GM12864 (cell line): ENCODE measurements around the gene PARVB.
"Not testable (repeated sequence)": the region's sequence is repeated elsewhere in the genome, so short reads cannot be mapped to it uniquely, and the experiment has no call there.

Experiments
- DNase-seq: peaks from one replicate; pipeline ENCODE4 v3.0.0-alpha.2; 2011; ENCODE audit warnings: low read depth
- H3K4me3 ChIP-seq: 2 replicates; pipeline ENCODE4 v1.5.1; 2011; ENCODE audit warnings: mild to moderate bottlenecking, low read depth, low read length, control low read depth
- TF ChIP-seq, protein P1 (sequence below): IDR thresholded peaks from 2 replicates; pipeline ENCODE4 v1.5.1; 2011; ENCODE audit warnings: low read depth, mild to moderate bottlenecking, moderate library complexity, low read length, control low read depth, inconsistent platforms; ENCODE audit errors: missing control alignments

Gene PARVB

DNA sequence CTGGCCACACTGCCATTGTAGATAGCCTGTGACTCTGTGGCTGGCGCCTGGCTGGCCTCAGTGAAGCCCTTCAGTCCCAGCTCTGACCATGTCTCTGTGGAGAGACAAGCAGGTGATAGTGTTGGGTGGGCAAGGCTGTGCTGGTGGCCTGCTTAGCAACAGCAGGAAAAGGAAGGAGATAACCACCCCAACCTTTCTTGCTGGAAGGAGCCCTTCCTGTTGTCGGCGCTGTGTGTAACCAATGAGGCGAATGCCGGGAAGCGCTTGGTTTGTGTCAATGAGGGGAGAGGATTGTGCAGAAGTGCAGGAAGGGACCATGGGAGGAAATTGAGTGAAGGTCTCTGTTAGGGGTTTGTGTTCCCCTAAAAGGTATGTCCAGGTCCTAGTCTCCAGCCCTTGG is 27.3 kb downstream of the PARVB start:
- no peak overlapping the region for H3K4me3 ChIP-seq
- TF ChIP-seq, protein P1, sequence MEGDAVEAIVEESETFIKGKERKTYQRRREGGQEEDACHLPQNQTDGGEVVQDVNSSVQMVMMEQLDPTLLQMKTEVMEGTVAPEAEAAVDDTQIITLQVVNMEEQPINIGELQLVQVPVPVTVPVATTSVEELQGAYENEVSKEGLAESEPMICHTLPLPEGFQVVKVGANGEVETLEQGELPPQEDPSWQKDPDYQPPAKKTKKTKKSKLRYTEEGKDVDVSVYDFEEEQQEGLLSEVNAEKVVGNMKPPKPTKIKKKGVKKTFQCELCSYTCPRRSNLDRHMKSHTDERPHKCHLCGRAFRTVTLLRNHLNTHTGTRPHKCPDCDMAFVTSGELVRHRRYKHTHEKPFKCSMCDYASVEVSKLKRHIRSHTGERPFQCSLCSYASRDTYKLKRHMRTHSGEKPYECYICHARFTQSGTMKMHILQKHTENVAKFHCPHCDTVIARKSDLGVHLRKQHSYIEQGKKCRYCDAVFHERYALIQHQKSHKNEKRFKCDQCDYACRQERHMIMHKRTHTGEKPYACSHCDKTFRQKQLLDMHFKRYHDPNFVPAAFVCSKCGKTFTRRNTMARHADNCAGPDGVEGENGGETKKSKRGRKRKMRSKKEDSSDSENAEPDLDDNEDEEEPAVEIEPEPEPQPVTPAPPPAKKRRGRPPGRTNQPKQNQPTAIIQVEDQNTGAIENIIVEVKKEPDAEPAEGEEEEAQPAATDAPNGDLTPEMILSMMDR = no peak
- no peak for DNase-seq

DNA sequence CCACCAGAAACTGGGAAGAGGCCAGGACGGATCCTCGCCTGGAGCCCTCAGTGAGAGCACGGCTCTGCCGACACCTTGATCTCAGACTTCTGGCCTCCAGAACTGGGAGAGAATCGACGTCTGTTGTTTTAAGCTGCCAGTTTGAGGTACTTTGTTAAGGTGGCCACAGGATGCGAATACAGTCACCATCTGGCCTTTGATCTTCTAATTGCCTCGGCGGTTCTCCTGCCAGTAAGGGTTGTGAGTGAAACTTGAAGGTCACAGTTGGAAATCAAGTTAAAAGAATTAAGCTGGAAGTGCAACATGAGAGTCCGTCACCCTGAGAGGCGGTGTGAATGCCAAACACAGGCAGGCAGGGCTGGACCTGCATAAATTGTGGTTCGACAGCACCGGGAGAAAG is 27.9 kb downstream of the PARVB start:
- TF ChIP-seq, protein P1 = no peak
- H3K4me3 ChIP-seq = no peak overlapping the region
- no peak for DNase-seq

DNA sequence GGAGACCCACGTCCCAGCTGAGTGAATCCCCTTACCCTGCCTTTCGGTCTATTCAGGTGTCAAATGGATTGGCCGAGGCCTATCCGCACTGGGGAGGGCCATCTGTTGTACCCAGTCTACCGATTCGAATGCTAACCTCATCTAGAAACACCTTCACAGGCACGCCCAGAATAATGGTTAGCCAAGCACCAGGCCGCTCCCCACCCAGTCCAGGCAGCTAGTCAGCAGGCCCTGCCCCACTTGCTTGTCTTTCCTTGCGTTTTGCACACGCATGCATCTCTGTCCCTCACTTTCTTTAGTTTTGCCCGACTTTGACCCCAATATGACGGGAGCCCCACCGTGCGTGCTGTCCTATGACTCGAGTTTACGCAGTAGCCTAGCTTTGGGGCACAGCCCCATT is 31.7 kb downstream of the PARVB start:
- H3K4me3 ChIP-seq = no peak overlapping the region
- DNase-seq = no peak
- TF ChIP-seq, protein P1 = no peak

DNA sequence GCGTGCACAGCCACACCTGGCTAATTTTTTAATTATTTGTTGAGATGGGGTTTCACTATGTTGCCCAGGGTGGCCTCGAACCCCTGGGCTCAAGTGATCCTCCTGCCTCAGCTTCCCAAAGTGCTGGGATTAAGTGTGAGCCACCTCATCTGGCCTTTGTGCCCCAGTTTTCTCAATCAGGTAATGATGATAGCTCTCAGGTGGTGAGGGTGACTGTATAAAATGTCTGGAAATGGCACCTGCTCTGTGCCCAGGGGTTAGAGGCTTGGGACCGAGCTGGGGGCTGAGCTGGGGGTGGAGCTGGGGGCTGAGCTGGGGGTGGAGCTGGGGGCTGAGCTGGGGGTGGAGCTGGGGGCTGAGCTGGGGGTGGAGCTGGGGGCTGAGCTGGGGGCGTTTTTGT is 32.5 kb downstream of the PARVB start:
- not testable (repeated sequence) for H3K4me3 ChIP-seq, DNase-seq

DNA sequence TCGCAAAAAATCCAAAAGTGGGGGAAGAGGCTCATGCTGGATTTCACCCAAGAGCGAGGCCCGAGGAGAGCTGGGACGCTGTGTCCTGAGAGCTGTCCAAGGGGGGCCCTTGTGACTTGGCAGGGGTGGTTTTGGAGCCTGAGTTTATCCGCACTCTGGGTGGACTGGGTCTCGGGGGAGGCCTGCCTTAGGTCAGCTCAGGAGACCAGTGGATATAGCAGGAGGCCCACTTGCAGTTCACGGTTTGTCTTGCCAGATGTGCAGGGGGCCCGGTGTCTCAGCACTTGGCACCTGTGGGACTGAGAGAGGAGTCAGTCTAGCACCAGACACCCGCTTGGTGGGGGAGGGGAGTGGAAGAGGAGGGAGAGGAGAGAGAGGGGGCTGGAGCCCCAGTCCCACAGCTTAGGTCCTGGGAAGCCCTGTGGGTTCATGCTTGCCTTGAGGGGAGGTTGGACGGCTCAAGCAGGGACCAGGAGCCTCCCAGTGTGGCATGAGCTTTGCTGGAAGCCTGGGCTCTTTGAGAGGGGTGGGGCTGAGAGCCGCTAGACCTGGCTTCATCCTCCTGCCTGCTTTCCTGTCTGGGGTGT is 33.4 kb downstream of the PARVB start:
- H3K4me3 ChIP-seq = no peak overlapping the region
- TF ChIP-seq, protein P1 = no peak
- no peak for DNase-seq

DNA sequence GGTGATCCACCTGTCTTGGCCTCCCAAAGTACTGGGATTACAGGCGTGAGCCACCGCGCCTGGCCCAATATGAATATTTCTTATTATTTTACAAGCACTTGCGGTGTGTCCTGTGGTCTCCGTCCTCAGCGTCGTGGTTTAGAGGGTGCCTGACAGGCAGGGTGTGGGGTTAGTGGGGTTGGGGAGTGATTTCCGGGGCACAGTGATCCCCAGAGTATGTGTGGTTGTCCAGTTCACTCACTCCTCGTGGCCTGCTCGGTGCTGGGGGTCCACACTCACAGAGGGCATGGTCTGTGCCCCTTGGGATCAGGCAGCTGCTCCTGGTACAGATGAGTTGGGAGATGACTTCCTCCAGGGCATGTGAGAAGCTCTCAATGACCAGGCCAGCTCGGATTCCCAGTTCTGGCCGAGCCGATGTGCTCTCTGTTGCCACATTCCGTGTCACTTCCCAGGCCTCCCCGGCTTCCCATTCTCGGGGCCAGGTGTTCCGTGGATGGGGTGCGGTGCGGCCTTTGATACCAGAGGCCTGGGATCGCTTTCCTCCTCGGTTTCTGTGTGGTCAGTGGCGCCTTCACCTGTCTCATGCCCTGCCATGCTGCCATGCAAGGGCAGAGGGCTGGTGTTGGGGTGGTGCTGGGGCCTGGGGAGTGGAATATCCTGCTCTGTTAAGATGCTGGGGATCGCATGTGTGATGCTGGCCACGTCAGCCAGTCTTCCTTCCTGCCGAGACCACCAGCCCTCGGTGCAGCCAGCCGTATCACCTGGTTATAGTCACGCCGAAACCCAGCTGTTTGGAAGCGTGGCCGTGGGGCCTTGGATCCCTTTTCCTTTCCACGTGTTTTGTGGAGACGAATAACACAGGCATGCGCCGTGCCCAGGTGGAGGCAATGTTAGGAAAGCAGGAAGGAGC is 39.6 kb downstream of the PARVB start:
- H3K4me3 ChIP-seq = no peak overlapping the region
- TF ChIP-seq, protein P1 = no peak
- peak; percentile 39 for DNase-seq

DNA sequence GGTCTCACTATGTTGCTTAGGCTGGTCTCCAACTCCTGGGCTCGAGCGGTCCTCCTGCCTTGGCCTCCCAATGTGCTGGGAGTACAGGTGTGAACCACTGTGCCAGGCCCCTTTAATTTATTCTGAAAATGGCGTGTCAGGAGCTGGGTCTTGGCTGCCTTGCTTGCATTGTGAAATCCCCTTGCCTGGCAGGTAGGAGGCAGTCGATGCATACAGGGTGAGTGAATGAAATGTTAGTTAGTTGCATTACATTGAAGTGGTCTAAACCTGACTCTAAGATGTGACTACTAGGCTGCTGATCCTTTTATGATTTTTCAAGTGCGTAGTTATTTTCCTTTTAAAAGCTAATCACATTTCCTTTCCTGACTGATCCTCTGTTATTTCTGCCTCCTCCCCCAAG is 42.9 kb downstream of the PARVB start:
- TF ChIP-seq, protein P1 = peak; percentile 36
- DNase-seq = no peak
- H3K4me3 ChIP-seq = no peak overlapping the region
